ENCODE measurements around the gene STX4. TPM values are rescaled to one million over a fixed set of nuclear protein-coding genes. Genes with fewer than 3 reads are reported as not detected.
A peak's percentile ranks its signal among the peaks of the same experiment; 100 is the strongest.

STX4 gene
- total and polyA plus RNA-seq, 3 experiments from 2014 or later: 34.5 to 55.0 (median 53.0) TPM

DNA sequence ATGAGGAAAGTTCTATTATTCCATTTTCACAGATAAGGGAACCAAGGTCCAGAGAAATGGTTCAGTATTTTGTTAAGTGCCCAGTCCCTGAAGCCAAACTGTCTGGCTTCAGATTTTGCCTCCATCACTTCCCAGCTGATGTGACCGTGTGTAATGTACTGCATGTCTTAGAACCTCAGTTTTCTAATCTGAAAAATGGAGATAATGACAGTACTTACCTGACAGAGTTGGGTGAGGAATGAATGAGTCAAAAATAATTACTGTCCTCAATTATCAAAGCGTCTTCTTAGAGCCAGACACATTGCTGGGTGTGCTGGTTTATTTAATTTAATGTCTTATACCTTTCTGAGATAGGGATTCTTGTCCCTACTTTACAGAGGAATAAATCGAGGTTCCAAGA is 34.0 kb downstream of the STX4 start:
- H3K4me3 ChIP-seq (ENCODE audit: low read length): no peak overlapping the region
- ChIA-PET CTCF (no interaction called here), POLR2A (no interaction called here)
- H3K27ac Mint-ChIP-seq: peak overlapping the region in 4 of 8 donors; percentile 17 to 33 (median 24)
- H3K36me3 Mint-ChIP-seq: peaks cover 0 to 5% (median 0%) of the 10 kb centered on the region in 3 donors
- no peaks in the 10 kb centered on the region for H3K9me3 Mint-ChIP-seq
- no peak for DNase-seq
- no peaks in the 10 kb centered on the region for H3K27me3 ChIP-seq (ENCODE audit: insufficient read depth, low read length, poor library complexity, severe bottlenecking)
- H3K4me1 ChIP-seq (ENCODE audit: insufficient read depth, low read length): peaks cover 48% of the 10 kb centered on the region
- no peaks in the 10 kb centered on the region for H3K36me3 ChIP-seq (ENCODE audit: insufficient read depth, low read length)
- no peaks in the 10 kb centered on the region for H3K27me3 Mint-ChIP-seq
- H3K27ac ChIP-seq (ENCODE audit: low read depth, low read length): no peak overlapping the region
- peaks cover 61 to 72% (median 69%) of the 10 kb centered on the region in 3 donors for H3K4me1 Mint-ChIP-seq
- no peak overlapping the region for H3K4me3 Mint-ChIP-seq
- no peaks in the 10 kb centered on the region for H3K9me3 ChIP-seq (ENCODE audit: low read length)

DNA sequence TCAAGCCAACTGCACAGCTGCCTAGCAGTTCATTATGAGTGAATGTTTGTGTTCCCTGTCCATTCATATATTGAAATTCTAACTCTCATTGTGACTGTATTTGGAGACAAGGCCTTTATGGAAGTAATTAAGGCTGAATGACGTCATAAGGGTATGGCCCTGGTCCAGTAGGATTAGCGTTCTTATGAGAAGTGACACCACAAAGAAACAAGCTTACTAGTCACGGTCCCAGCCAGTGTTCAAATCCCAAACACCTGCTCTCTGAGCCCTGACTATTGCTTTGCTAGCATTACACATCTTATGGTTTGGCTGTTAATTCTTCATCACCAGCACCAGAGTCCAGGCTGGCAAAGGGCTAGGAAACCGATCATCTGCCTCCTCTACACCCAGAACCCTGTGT is 38.5 kb downstream of the STX4 start:
- ChIA-PET POLR2A (no interaction called here), CTCF (interaction anchor here (1.2 kb wide), 1 partner anchor 38 kb away, joined by 3 read pairs; no protein-coding TSS in a partner anchor)
- peaks cover 0 to 34% (median 0%) of the 10 kb centered on the region in 3 donors for H3K36me3 Mint-ChIP-seq
- peak overlapping the region; percentile 89 to 97 (median 94) for H3K27ac Mint-ChIP-seq
- peak overlapping the region; percentile 89 for H3K27ac ChIP-seq (ENCODE audit: low read depth, low read length)
- H3K9me3 ChIP-seq (ENCODE audit: low read length): no peaks in the 10 kb centered on the region
- no peaks in the 10 kb centered on the region for H3K9me3 Mint-ChIP-seq
- no peak for DNase-seq
- H3K4me1 Mint-ChIP-seq: peaks cover 41 to 56% (median 48%) of the 10 kb centered on the region in 3 donors
- peak overlapping the region; percentile 87 to 97 (median 97) for H3K4me3 Mint-ChIP-seq
- peaks cover 2% of the 10 kb centered on the region for H3K36me3 ChIP-seq (ENCODE audit: insufficient read depth, low read length)
- H3K4me1 ChIP-seq (ENCODE audit: insufficient read depth, low read length): peaks cover 24% of the 10 kb centered on the region
- H3K27me3 Mint-ChIP-seq: peaks cover 0 to 3% of the 10 kb centered on the region in 2 donors
- no peaks in the 10 kb centered on the region for H3K27me3 ChIP-seq (ENCODE audit: insufficient read depth, low read length, poor library complexity, severe bottlenecking)
- peak overlapping the region; percentile 100 for H3K4me3 ChIP-seq (ENCODE audit: low read length)

DNA sequence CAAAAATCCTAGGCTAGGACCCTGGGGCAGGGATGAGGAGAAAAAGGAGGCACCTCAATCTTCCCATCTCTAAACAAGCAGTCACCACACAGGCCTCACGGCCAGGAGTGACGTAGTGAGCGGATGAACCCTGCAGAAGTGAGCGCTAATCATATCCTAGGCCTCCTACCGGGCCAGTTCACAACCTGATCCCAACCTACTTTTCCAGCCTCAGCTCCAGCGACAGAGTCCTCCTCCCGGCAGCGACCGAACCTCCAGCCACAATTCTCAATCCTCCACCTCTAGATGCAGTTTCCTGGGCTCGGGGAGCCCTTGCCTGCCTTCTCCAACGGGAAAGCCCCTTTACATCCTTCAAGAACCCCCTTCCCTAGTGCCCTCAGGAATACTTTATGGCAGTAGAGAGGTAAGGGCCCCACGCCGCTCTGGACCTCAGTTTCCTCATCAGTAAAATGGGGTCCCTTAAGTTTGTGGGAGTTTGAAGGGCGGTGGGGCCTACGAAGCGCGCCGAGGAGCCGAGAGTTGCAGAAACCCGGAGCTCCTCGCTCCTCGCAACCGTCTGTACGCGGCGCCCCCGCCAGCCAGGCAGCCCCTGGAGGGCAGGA is 39.3 kb downstream of the STX4 start:
- Mint-ChIP-seq H3K27me3 (peaks cover 0 to 3% of the 10 kb centered on the region in 2 donors), H3K27ac (peak overlapping the region; percentile 89 to 97 (median 94)), H3K9me3 (no peaks in the 10 kb centered on the region), H3K4me1 (peaks cover 39 to 51% (median 43%) of the 10 kb centered on the region in 3 donors), H3K36me3 (peaks cover 0 to 41% (median 0%) of the 10 kb centered on the region in 3 donors), H3K4me3 (peak overlapping the region; percentile 87 to 97 (median 97))
- peak overlapping the region; percentile 89 for H3K27ac ChIP-seq (ENCODE audit: low read depth, low read length)
- peak overlapping the region; percentile 100 for H3K4me3 ChIP-seq (ENCODE audit: low read length)
- H3K36me3 ChIP-seq (ENCODE audit: insufficient read depth, low read length): peaks cover 9% of the 10 kb centered on the region
- peak in 2 of 5 donors; percentile 12 to 16 for DNase-seq
- H3K27me3 ChIP-seq (ENCODE audit: insufficient read depth, low read length, poor library complexity, severe bottlenecking): no peaks in the 10 kb centered on the region
- no peaks in the 10 kb centered on the region for H3K9me3 ChIP-seq (ENCODE audit: low read length)
- ChIA-PET POLR2A (interaction anchor here (0.6 to 2.4 kb wide), 6 partner anchors 9 to 130 kb away, joined by 3 to 37 read pairs (median 16); partner anchors contain the start of genes KAT8, PYCARD and STX4), CTCF (interaction anchor here (1.5 to 2.2 kb wide), 4 partner anchors 8 to 119 kb away, joined by 3 to 8 read pairs (median 6); no protein-coding TSS in a partner anchor)
- H3K4me1 ChIP-seq (ENCODE audit: insufficient read depth, low read length): peaks cover 24% of the 10 kb centered on the region

DNA sequence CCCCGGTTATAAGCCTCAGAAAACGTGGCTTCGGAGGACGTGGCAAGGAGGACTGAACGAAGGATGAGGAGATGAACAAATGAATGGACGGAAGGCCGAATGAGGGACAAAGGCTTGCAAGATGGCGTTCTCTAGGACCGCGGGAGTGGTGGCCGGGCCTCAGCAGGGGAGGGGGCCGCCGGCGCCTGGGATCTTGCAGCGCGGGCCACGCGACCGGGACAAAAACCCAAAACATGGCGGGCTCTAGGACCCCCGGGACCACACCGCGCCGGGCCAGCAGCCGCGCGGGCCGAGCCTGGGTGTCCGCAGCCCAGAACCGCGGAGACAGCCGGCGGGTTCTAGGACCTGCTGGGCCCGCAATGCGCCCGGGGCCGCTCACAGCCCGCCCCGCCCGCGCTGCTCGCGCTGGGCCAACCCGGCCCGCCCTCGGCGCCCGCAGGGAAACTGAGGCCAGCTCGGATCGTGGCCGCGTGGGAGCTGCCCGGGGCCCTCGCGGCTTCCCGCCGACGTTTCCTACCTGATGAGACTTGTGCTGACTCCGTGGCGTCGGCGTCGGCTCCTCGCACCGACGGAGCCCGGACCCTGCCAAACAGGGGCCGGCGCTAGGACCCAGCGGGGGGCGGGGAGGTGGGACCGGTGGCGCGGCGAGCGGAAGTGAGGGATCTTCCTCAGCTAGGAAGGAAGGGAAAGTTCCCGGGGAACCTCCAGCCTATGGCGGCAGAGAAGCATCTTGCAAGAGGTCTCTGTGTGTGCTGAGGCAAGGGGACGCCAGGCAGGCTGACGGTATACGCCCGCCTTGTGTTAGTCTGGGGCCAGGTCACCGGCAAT is 40.0 kb downstream of the STX4 start:
- peak; percentile 84 to 91 (median 85) for DNase-seq

DNA sequence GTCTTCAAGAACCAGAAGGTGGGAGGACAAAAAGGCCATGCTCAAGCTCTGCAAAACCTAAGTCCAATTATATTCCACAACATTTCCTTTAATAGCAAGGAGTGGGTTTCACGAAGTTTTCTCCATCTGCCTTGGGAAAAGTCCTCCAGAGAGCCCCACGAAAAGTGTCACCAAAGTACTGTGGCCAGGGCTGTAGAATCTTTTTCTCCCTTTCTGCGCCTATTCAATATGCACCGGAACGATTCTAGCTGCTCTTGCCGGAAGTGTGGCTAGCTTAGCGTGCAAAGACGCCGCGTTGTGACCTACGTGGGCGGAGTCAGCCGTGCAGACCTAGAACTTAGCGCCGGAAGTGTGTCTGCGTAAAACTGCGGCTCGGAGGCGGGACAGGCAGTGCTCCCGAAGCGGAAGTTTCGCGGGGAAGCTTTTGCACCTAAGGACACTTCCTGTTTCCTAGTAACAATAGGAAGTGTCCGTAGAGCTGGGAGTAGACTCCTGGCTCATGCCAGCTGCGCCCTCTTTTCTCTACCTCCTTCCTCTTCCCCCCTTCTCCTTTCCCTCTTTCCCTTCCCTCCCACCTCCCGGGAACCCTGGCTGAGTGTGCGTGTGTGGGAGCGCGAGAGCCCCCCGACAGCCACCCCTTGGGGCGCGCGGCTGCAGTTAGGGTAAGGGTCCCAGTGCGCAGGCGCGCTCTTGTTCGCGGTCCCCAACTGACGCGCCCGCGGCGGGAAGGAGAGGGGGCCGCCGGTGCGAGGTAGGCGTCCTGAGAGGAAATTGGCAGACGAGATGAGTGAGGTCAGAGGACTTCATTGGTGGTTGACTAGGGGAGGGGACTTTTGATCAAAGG is 40.8 kb downstream of the STX4 start, which contains the start of the genes ZNF646 and ZNF668:
ZNF646 (plus strand) TSS at position 453 of the 844 bp plus-strand sequence. CDS start 1,903 bp downstream, outside the sequence.
ZNF668 (minus strand) TSS at position 271 of the 844 bp plus-strand sequence. CDS start 9,781 bp downstream, outside the sequence.
- H3K4me3 ChIP-seq (ENCODE audit: low read length): peak within 1 kb of the TSS; percentile 100
- H3K4me1 ChIP-seq (ENCODE audit: insufficient read depth, low read length): peaks cover 24% of the 10 kb centered on the region
- H3K36me3 ChIP-seq (ENCODE audit: insufficient read depth, low read length): peaks cover 25% of the 10 kb centered on the region
- peak within 1 kb of the TSS; percentile 87 to 97 (median 97) for H3K4me3 Mint-ChIP-seq
- peak within 1 kb of the TSS; percentile 89 for H3K27ac ChIP-seq (ENCODE audit: low read depth, low read length)
- H3K9me3 ChIP-seq (ENCODE audit: low read length): no peaks in the 10 kb centered on the region
- H3K27ac Mint-ChIP-seq: peak within 1 kb of the TSS; percentile 89 to 100 (median 98)
- H3K27me3 ChIP-seq (ENCODE audit: insufficient read depth, low read length, poor library complexity, severe bottlenecking): no peaks in the 10 kb centered on the region
- CTCF ChIA-PET: interaction anchor here (0.8 to 2.2 kb wide), 14 partner anchors 10 to 386 kb away, joined by 3 to 9 read pairs (median 4); partner anchors contain the start of genes ARMC5, HSD3B7, KAT8 and PRSS36
- peaks cover 0 to 57% (median 0%) of the 10 kb centered on the region in 3 donors for H3K36me3 Mint-ChIP-seq
- H3K27me3 Mint-ChIP-seq: peaks cover 0 to 3% of the 10 kb centered on the region in 2 donors
- POLR2A ChIA-PET: interaction anchor here (0.5 to 2.4 kb wide), 17 partner anchors 10 to 385 kb away, joined by 3 to 37 read pairs (median 5); partner anchors contain the start of genes ARMC5, FUS, KAT8 and PYCARD
- peaks cover 37 to 55% (median 41%) of the 10 kb centered on the region in 3 donors for H3K4me1 Mint-ChIP-seq
- no peaks in the 10 kb centered on the region for H3K9me3 Mint-ChIP-seq
- peak; percentile 96 to 99 (median 97) for DNase-seq

More for the DNA sequence above, 40.0 kb downstream of the STX4 start:
- peak overlapping the region; percentile 89 for H3K27ac ChIP-seq (ENCODE audit: low read depth, low read length)
- no peaks in the 10 kb centered on the region for H3K9me3 ChIP-seq (ENCODE audit: low read length)
- peaks cover 0 to 3% of the 10 kb centered on the region in 2 donors for H3K27me3 Mint-ChIP-seq
- H3K4me3 Mint-ChIP-seq: peak overlapping the region; percentile 87 to 97 (median 97)
- ChIA-PET POLR2A (interaction anchor here (0.6 to 2.4 kb wide), 15 partner anchors 10 to 386 kb away, joined by 3 to 37 read pairs (median 5); partner anchors contain the start of genes ARMC5, FUS, KAT8 and PYCARD), CTCF (interaction anchor here (0.8 to 2.2 kb wide), 14 partner anchors 9 to 387 kb away, joined by 3 to 9 read pairs (median 4); partner anchors contain the start of genes ARMC5, HSD3B7, KAT8 and PRSS36)
- peaks cover 24% of the 10 kb centered on the region for H3K4me1 ChIP-seq (ENCODE audit: insufficient read depth, low read length)
- H3K27me3 ChIP-seq (ENCODE audit: insufficient read depth, low read length, poor library complexity, severe bottlenecking): no peaks in the 10 kb centered on the region
- H3K4me3 ChIP-seq (ENCODE audit: low read length): peak overlapping the region; percentile 100
- H3K4me1 Mint-ChIP-seq: peaks cover 40 to 54% (median 45%) of the 10 kb centered on the region in 3 donors
- H3K27ac Mint-ChIP-seq: peak overlapping the region; percentile 89 to 100 (median 98)
- H3K36me3 Mint-ChIP-seq: peaks cover 0 to 49% (median 0%) of the 10 kb centered on the region in 3 donors
- no peaks in the 10 kb centered on the region for H3K9me3 Mint-ChIP-seq
- peaks cover 17% of the 10 kb centered on the region for H3K36me3 ChIP-seq (ENCODE audit: insufficient read depth, low read length)

DNA sequence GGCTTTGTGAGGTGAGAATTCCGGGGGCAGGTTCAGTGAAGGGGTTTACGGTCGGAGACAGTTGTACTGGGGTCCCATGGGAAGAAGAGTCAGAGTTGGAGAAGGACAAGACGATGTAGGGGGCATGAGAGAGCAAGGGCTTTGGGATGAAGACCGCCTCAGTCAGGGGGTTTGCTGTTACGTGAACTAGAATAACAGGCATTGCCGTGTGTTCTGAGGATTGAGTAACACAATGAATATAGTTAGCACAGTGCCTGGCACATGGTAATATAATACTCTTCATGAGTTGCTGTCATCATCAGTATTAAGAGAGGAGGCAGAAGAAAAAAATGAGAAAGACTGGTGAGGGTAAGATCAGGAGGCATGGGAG is 41.4 kb downstream of the STX4 start:
- peak overlapping the region; percentile 100 for H3K4me3 ChIP-seq (ENCODE audit: low read length)
- Mint-ChIP-seq H3K36me3 (peaks cover 0 to 63% (median 2%) of the 10 kb centered on the region in 3 donors), H3K4me1 (peaks cover 34 to 55% (median 37%) of the 10 kb centered on the region in 3 donors), H3K27me3 (peaks cover 0 to 3% of the 10 kb centered on the region in 2 donors), H3K27ac (peak overlapping the region; percentile 89 to 100 (median 98)), H3K9me3 (no peaks in the 10 kb centered on the region), H3K4me3 (peak overlapping the region; percentile 87 to 97 (median 90))
- peak overlapping the region; percentile 89 for H3K27ac ChIP-seq (ENCODE audit: low read depth, low read length)
- peaks cover 27% of the 10 kb centered on the region for H3K36me3 ChIP-seq (ENCODE audit: insufficient read depth, low read length)
- no peaks in the 10 kb centered on the region for H3K27me3 ChIP-seq (ENCODE audit: insufficient read depth, low read length, poor library complexity, severe bottlenecking)
- H3K4me1 ChIP-seq (ENCODE audit: insufficient read depth, low read length): peaks cover 24% of the 10 kb centered on the region
- no peak for DNase-seq
- ChIA-PET CTCF (interaction anchor here (1.1 to 1.9 kb wide), 3 partner anchors 75 to 121 kb away, joined by 3 to 5 read pairs (median 5); partner anchors contain the start of gene PRSS36), POLR2A (interaction anchor here (0.5 to 2.4 kb wide), 11 partner anchors 19 to 385 kb away, joined by 3 to 37 read pairs (median 4); partner anchors contain the start of genes ARMC5, FUS, KAT8 and PYCARD)
- no peaks in the 10 kb centered on the region for H3K9me3 ChIP-seq (ENCODE audit: low read length)

All from CD8-positive, alpha-beta memory T cell (primary cell).